Stimulated activated CD4-positive, alpha-beta T cell treated with anti-CD3 and anti-CD28 coated beads, Interleukin-4, amount 100 ng/mL, for 1 hour (primary cell): Measurements from ENCODE around the gene LSM4.

ENCODE experiments used
- DNase-seq: peaks from one replicate; pipeline ENCODE4 v3.0.0-alpha.2; 2020

Gene LSM4

DNA sequence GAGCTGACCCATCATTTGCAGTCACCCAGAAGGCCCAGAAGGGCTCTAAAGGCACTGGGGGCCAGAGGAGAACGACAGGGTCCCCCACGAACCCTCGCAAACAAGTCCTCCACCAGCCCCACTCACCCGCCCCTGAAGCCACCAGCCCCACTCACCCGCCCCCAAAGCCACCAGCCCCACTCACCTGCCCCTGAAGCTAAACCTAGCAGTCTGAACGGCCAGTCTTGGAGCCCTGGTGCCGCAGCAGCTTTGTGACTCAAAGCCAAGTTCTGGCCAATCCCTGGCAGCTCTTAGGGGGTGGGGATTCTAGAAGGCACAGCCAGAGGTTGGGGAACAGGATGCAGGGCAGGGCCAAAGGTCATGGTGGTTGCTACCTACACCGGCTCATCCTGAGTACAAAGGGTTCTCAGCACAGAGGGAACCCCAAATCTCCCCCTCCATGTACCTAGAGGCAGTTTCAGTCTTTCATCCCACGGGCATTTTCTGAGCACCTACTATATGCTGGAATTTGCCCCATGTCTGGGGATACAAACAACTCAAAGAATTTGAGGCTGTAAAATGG lies 48.6 kb downstream of the LSM4 start, which contains the start of gene IQCN:
IQCN (minus strand) TSS at position 234 of the 562 bp plus-strand sequence. CDS start 4,974 bp downstream, outside the sequence.
- DNase-seq, result no peak

DNA sequence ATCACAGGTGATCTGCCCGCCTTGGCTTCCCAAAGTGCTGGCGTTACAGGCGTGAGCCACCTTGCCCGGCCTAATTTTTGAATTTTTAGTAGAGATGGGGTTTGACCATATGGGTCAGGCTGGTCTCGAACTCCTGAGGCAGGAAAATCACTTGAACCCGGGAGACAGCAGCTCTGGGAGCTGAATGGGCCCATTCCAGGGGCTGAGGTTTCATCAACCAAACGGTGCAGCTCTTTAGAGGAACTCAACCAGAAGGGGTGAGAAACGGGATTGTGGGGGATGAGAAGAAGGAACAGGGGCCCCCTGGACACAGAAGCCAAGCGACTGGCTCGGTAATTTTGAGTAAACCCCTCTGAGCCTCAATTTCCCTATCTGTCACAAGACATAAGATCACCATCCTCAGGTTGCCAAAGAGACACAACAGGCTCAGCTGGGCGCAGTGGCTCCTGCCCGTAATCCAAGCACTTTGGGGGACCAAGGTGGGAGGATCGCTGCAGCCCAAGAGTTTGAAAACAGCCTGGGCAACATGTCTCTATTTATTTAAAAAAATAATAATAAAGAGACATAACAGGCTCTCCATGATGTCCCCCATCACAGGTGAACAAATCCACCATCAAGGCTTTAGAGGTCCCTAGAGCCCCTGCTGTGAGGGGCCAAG lies 49.2 kb downstream of the LSM4 start:
- no peak for DNase-seq

DNA sequence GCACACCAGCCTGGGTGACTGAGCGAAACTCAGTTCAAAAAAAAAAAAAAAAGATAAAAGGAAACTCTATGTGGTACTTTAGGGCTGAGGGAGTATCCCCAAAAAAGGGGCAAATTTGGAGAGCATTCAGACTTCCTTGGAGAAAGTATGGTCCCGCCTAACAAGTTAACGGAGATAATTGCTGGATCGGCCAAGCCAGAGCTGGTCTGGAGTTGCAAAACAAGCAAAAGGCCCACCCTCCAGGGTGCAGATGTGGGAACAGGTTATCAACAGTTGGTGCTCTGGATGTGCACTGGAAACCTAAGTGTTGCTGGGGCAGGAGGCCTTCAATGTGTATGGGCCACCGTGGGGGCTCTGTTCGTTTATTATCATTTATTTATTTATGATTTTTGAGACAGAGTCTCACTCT lies 51.4 kb downstream of the LSM4 start:
- DNase-seq, result no peak

DNA sequence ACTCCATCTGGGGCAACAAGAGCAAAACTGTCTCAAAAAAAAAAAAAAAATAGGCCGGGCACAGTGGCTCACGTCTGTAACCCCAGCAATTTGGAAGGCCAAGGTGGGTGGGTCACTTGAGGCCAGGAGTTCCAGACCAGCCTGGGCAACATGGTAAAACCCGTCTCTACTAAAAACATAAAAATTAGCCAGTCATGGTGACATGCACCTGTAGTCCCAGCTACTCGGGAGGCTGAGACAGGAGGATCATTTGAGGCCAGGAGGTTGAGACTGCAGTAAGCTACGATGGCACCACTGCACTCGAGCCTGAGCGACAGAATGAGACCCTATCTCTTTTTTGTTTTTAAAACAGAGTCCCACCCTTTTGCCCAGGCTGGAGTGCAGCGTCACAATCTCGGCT lies 52.5 kb downstream of the LSM4 start:
- no peak for DNase-seq

DNA sequence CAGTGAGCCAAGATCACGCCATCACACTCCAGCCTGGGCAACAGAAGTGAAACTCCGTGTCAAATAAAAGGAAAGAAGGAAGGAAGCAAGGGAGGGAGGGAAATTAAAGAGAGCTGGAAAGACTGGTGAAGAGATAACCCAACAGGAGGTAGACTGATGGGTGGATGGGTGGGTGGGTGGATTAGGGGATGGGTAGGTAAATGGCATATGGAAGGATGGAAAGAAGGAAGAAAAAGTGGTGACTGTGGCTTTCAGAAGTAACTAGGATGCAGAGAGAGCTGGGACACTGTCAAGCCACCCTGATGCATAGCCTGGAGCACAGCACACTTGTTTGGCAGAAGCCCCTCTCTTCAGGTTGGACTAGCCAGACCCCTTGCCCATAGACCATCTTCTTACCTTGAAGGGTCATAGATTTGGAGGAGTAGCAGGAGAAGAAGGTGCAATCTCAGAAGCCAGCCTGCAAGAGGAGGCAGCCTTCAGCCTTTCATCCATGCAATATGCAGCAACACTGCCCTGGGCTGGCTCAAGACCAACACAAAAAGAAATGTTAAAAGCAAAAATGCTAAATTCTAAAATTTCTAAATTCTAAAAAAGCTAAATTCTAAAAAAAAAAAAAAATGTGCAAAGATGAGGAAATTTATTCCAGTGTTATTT lies 53.7 kb downstream of the LSM4 start:
- DNase-seq, result no peak

DNA sequence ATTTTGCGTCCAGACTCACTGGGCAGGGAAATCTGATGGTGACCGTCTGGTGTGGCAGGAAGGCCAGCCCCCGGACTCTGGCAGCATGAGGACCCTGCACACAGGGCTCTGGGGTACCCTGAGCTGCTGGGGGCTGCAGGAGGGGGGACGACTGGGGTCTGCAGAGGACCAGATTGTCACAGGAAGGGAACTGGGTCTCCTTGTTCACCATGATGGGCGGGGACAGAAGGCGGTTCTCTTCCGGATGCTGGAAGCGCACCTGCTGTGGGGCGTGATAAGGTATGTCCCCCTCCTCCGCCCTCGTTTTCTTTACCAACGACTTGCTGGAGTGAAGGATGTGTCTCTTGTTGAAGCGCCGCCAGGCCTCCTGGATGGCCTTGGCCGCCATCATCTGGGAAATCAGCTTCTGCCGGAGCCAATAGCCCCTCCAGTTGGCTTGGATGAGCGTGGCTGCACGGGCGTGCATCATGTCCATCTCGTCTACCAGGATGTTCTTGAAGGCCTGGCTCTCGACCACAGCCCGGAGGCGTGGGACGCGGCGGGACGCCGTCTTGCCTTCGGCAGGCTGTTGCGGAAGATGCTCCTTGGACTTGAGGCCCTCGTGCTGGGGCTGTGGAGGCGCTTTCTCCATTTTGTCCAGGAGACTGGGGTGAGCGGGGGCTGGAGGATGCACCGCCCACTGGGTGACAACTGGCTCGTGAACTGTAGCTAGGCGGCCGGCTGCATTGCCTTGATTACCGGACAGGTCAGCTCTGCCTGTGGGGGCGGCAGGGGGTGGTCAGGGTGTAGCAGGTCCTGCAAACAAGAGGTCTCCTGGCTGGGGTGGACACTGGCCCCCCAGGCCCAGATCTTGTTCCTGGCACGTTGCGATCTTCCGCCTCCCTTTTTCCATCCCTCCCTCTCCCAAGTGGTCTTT lies 55.8 kb downstream of the LSM4 start:
- DNase-seq, result no peak

DNA sequence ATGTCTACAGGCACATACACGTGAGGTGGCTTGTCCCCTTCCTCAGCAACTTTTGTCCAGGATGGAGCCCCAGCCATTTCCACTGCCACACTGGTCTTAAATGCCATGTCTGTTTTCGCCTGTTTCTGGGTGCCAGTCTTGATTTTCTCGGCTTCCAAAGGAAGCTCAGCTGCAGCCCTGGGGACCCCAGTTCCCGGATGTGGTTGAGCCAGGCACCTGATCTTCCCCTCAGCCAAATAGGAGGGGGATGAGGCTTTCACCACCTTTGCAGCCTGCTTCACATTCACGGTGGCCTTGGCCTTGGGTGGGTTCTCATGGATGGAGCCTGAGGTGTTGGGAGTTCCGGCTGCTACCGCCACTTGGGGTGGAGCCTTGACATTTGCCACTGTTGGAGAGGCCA lies 57.3 kb downstream of the LSM4 start:
- no peak for DNase-seq

DNA sequence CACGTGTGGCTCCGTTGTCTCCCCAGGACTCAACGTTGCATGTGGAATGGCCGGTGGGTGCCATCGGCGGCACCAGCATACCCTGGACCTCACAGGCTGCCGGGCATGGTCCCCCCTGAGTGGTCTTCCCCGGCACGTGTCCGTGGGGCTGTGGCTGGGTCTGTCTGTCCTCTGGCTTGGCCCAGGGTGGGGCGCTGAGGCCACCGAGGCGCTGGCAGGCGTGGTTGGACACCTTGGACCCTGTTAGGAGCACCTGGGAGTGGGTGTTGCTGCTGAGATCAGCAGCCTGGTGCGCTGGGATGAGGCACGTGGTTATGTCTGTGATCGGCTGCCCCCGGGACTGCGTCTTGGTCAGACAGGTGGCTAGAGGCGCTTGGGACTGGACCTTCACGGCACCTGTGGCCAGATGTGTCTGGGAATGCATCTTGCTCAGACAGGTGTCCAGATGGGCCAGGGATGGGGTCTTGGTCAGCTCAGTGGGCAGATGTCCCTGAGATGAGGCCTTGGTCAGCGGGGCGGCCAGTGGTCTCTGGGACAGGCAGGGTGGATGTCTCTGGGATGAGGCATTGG lies 57.8 kb downstream of the LSM4 start:
- DNase-seq, result no peak

DNA sequence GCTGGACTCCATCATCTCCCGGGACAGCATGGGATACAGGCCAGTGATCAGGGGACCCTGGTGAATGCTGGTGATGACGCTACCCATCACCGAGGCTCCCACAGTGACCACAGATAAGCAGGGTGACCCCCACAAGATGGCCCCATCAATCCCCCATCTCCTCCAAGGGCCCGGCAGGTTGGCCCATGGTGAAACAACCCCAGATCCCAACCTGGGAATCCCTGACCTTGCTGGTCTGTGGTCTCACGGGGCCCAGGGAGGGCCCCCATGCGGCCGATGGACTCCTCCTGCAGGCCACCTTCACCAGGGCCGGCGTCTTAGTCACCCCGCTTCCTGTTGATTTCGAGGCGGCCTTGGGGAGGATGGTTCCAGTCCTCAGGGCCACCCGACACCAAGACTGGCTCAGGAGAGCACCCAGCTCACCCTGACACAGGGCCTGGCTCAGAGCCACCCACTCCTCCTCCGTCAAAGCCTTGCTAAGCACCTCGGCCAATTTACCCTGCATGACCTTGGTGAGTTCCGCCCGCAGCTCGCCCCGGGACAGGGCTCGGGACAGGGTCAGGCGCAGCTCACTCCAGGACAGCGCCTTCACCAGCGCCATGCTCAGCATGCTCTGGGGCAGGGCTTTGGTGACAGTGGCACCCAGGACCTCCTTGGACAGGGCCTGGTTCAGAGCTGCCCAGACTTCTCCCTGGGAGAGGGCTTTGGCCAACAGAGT lies 58.6 kb downstream of the LSM4 start:
- no peak for DNase-seq

DNA sequence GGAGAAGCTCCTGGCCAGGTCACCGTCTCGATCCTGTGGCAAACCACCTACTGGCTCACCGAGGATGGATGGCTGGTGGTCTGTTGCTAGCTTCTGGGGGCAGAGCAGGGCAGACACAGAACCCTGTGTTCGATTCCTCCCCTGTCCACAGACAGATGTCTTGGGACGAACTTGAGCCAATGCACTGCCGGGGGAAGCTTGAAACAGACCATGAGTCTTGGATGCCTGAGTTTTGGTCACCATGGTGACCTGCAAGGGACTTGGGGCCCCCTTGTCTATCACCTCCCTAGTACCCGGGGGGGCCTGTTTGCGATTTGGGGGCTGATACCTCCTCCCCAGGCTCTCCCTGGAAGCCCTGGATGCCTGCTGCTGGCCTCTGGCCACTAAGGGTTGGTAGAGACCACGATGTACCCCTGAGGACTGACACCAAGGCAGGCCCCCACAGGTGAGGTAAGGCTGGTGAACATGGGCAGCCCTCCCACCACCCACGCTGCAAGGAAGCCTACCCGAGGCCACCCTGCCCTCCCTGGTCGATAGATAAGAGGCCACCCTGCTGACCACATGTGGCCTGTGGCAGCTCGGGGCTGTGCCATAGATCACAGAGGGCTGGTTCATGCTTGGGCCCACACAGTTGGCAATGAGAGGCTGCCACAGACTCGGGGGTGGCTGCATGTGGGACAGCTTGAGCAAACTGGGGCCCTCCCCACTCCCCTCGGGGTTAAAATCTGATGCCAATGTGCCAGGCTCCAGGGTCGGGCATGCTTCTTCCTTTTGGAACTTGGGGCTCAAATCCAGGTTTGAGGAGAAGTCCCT lies 59.3 kb downstream of the LSM4 start:
- no peak for DNase-seq

DNA sequence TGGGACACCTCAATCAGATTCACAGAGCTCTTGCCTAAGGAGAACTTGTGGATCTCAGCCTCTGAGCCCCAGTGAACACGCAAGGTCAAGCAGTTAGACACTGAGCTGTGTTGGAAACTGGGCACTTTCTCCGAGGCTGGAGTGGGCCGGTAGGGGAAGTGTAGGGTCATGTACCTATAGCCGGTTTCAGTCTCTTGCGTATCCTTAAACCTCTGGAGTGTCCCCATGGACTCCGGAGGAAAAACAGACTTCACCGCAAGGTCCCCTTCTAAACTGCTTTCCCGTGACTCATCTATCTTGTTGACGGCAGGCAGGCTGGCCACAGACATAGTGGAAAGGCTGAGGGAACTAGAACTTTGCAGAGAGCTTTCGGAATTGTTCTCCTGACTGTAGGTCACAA lies 60.0 kb downstream of the LSM4 start:
- no peak for DNase-seq

DNA sequence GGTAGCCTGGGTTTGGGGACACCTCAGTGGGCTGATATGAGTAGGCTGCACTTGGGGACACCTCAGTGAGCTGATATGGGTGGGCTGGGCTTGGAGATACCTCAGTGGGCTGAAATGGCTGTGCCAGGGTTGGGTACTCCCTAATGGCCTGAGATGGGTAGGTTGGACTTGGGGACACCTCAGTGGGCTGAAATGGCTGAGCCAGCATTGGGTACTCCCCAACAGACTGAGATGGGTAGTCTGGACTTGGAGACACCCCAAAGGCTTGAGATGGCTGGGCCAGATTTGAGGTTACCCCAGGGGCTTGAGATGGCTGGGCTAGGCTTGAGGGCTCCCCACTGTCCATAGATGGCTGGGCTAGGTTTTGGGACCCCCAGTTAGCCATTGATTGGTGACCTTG lies 60.7 kb downstream of the LSM4 start:
- DNase-seq, result no peak

DNA sequence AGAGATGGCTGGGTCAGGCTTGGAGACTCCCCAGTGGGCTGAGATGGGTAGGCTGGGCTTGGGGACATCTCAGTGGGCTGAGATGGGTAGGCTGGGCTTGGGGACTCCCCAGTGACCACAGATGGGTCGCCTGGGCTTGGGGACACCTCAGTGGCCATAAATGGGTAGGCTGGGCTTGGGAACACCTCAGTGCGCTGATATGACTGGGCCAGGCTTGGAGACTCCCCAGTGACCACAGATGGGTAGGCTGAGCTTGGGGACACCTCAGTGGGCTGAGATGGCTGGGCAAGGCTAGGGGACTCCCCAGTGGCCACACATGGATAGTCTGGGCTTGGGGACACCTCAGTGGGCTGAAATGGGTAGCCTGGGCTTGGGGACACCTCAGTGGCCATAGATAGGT lies 61.4 kb downstream of the LSM4 start:
- DNase-seq, result no peak

DNA sequence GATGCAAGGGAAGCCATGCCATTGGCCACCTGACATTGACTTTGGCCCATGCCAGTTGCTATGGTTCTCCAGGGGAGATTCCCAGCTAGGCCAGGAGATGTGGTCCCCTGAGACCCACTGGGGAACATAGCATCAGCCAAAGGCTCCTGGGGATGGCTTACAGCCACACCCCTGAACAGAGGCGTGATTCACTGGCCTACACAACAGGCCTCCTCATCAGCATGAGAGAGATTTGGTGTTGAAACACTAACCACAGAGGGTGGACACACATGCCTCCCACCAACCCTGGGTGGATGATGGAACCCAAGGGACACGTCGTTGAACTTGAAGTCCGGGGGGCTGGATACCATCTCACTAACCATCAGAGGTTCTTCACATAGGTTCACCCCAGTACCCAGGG lies 63.0 kb downstream of the LSM4 start:
- no peak for DNase-seq

DNA sequence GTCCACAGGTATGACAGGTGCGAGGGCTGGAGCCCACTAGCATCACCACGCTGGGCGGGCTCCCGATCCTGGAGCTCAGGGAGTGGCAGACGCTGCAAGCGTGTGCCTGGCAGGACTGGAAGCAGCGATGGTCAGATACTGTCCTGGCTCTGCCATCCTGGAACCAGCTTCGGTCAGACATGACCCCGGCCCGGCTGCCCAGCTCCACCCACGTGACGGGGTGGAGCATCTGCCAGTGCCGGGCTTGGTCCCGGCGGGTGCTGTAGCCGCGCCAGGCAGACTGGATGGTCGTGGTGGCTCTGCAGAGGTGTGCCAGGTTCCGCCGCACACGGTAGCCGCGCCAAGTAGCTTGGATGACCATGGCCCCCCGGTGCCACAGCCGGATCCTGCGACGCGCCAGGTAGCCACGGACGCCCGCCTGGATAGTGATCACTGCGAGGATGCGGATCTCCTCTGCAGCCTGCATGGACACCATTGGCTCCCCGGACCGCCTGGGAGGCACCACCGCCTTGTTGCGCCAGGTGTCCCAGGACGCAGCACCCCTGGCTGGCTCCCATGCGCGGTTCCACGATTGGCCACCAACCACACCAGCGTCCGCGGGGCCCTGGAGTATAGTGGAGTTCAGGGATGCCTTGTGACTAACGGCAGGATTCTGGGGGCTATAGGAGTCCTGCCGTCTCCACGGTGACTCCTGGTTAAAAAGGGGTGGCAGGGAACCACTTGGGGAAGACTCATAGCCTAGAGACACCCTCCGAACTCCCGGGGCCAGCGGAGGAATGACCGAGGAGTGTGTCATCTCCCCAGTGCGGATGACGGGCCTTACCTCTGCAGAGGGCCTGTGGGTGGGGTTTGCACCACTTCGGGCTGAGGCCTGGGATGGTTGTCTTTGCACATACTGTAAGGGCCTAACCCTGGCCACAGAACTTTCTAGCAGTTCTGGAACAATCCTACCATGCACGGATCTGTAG lies 65.1 kb downstream of the LSM4 start:
- no peak for DNase-seq
